Measurements from ENCODE around the gene GFY. TPM values are rescaled to one million over a fixed set of nuclear protein-coding genes. Genes with fewer than 3 reads are reported as not detected.

GFY gene
- total RNA-seq, 2 donors from 2014 or later = 0.18 TPM; not detected in 1

- Mint-ChIP-seq H3K9me3 (no peaks in the 10 kb centered on the region), H3K27me3 (ENCODE audit: insufficient read depth) (no peaks in the 10 kb centered on the region), H3K4me1 (peaks cover 26% of the 10 kb centered on the region), H3K27ac (no peak overlapping the region), H3K4me3 (no peak overlapping the region), H3K36me3 (ENCODE audit: low read depth) (no peaks in the 10 kb centered on the region)
- DNase-seq = no peak
- H3K9ac ChIP-seq (ENCODE audit: extremely low read depth, low read length, poor library complexity, severe bottlenecking) = no peak overlapping the region
- H3K9me3 ChIP-seq (ENCODE audit: control insufficient read depth, low read length) = no peaks in the 10 kb centered on the region
- 87 to 91% methylated on average over 4 to 6 of the region's 6 CpGs for WGBS, 2 experiments (ENCODE audit: insufficient coverage in 1 of 2, insufficient read length in 1 of 2)
- no peak overlapping the region for H3K27ac ChIP-seq (ENCODE audit: low read depth, low read length)
- H3K27me3 ChIP-seq (ENCODE audit: control insufficient read depth, insufficient read depth, low read length, poor library complexity, severe bottlenecking) = no peaks in the 10 kb centered on the region
- TF ChIP-seq, protein P1, sequence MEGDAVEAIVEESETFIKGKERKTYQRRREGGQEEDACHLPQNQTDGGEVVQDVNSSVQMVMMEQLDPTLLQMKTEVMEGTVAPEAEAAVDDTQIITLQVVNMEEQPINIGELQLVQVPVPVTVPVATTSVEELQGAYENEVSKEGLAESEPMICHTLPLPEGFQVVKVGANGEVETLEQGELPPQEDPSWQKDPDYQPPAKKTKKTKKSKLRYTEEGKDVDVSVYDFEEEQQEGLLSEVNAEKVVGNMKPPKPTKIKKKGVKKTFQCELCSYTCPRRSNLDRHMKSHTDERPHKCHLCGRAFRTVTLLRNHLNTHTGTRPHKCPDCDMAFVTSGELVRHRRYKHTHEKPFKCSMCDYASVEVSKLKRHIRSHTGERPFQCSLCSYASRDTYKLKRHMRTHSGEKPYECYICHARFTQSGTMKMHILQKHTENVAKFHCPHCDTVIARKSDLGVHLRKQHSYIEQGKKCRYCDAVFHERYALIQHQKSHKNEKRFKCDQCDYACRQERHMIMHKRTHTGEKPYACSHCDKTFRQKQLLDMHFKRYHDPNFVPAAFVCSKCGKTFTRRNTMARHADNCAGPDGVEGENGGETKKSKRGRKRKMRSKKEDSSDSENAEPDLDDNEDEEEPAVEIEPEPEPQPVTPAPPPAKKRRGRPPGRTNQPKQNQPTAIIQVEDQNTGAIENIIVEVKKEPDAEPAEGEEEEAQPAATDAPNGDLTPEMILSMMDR (conservative IDR thresholded peaks at IDR 0.05) = no peak
- H3K36me3 ChIP-seq (ENCODE audit: control insufficient read depth, insufficient read depth, low read length) = no peaks in the 10 kb centered on the region
- peaks cover 13% of the 10 kb centered on the region for H3K4me1 ChIP-seq (ENCODE audit: control insufficient read depth, insufficient read depth, low read length)
- no peak overlapping the region for H3K4me3 ChIP-seq (ENCODE audit: low read length)
These were observed 25.2 kb upstream of the GFY start for GRCh38 chr19:49400029-49400428.

DNA sequence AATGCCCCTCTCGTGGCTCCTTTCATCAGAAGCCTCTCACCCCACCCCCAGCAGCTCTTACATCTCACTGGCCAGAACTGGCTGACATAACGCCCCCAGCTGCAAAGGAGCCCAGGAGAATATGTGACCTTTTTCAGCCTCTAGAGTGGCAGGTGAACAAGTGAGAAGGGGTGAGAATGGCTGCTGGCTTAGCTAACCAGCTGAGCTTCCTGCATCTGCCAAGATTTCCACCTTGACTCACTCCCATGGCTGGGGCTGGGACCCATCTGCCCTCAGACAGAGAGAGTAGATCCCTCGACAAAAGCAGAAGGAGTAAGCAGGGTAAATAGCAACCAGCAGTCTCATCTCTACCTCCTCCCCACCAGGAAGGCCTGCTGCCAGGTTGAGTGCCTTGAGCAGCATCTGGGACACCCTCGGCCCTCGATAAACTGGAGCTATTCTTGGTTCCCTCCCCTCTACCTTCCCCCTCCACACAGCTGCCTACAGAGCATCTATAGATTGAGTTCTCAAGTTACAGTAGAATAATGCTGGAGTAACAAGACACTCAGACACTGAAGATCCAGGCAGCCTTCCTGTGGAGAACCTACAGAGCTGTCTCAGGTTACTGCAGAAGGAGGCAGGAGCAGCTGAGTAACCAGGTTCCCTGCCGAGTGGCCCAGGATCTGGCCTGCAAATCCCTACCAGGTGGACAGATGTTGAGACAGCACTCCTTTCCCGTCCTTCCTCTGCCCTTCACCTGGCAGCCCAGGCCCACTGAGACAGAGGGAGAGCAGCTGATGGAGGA, 21.6 kb upstream of the GFY start:
- H3K27me3 ChIP-seq (ENCODE audit: control insufficient read depth, insufficient read depth, low read length, poor library complexity, severe bottlenecking) = no peaks in the 10 kb centered on the region
- no peaks in the 10 kb centered on the region for H3K36me3 ChIP-seq (ENCODE audit: control insufficient read depth, insufficient read depth, low read length)
- H3K9ac ChIP-seq (ENCODE audit: extremely low read depth, low read length, poor library complexity, severe bottlenecking) = peak overlapping the region; percentile 13
- H3K27ac ChIP-seq (ENCODE audit: low read depth, low read length) = peak overlapping the region; percentile 16
- Mint-ChIP-seq H3K36me3 (ENCODE audit: low read depth) (no peaks in the 10 kb centered on the region), H3K27ac (peak overlapping the region; percentile 92), H3K4me3 (peak overlapping the region; percentile 23), H3K9me3 (no peaks in the 10 kb centered on the region), H3K27me3 (ENCODE audit: insufficient read depth) (peaks cover 7% of the 10 kb centered on the region), H3K4me1 (peaks cover 18% of the 10 kb centered on the region)
- peak; percentile 94 for DNase-seq
- 17 to 33% methylated on average over 1 to 7 of the region's 7 CpGs for WGBS, 2 experiments (ENCODE audit: insufficient coverage in 1 of 2, insufficient read length in 1 of 2)
- H3K4me3 ChIP-seq (ENCODE audit: low read length) = peak overlapping the region; percentile 70
- TF ChIP-seq, protein P1 (conservative IDR thresholded peaks at IDR 0.05) = no peak
- H3K9me3 ChIP-seq (ENCODE audit: control insufficient read depth, low read length) = no peaks in the 10 kb centered on the region
- H3K4me1 ChIP-seq (ENCODE audit: control insufficient read depth, insufficient read depth, low read length) = peaks cover 13% of the 10 kb centered on the region

DNA sequence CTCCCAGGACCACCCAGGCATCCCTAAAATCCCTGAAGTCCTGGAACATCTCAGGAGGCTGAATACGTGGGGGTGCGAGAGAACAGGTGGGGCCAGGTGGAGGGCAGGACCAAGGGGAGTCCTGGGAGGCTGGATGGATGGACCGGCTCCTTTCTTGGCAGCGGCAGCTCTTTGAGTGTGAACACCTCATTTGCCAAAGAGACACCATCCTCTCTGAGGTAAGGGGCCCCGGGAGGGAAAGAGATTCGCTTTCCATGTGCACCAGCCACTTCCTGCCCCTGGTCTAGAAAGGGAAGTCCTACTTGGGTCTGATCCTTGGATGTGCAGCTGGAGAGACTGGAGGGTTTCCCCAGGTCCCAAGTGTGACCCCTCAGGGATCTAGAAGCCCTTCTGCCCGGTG, 18.1 kb upstream of the GFY start:
- H3K4me1 Mint-ChIP-seq = peaks cover 13% of the 10 kb centered on the region
- TF ChIP-seq, protein P1 (conservative IDR thresholded peaks at IDR 0.05) = no peak

More for the DNA sequence above, 18.1 kb upstream of the GFY start:
- Histone ChIP-seq H3K9me3 (ENCODE audit: control insufficient read depth, low read length) (no peaks in the 10 kb centered on the region), H3K4me3 (ENCODE audit: low read length) (no peak overlapping the region), H3K4me1 (ENCODE audit: control insufficient read depth, insufficient read depth, low read length) (peaks cover 13% of the 10 kb centered on the region), H3K27me3 (ENCODE audit: control insufficient read depth, insufficient read depth, low read length, poor library complexity, severe bottlenecking) (no peaks in the 10 kb centered on the region), H3K36me3 (ENCODE audit: control insufficient read depth, insufficient read depth, low read length) (no peaks in the 10 kb centered on the region), H3K9ac (ENCODE audit: extremely low read depth, low read length, poor library complexity, severe bottlenecking) (no peak overlapping the region), H3K27ac (ENCODE audit: low read depth, low read length) (no peak overlapping the region)
- Mint-ChIP-seq H3K27ac (no peak overlapping the region), H3K27me3 (ENCODE audit: insufficient read depth) (peaks cover 9% of the 10 kb centered on the region), H3K36me3 (ENCODE audit: low read depth) (no peaks in the 10 kb centered on the region), H3K9me3 (no peaks in the 10 kb centered on the region), H3K4me3 (no peak overlapping the region)
- no peak for DNase-seq
- WGBS, 2 experiments (ENCODE audit: insufficient coverage in 1 of 2, insufficient read length in 1 of 2) = 91 to 96% methylated on average over 4 to 7 of the region's 7 CpGs
